Measurements from ENCODE around the gene SLC4A2. TPM values are rescaled to one million over a fixed set of nuclear protein-coding genes. Genes with fewer than 3 reads are reported as not detected.

Gene SLC4A2
- total RNA-seq, 5 donors from 2014 or later (not counting 1 experiment from before 2014, with no cell fraction given): 52.0 to 91.5 (median 74.4) TPM

GRCh38 chr7:151018421-151019129, 40.8 kb upstream of the SLC4A2 start:
- H3K27me3 ChIP-seq (replicated peaks in 1 of 2; ENCODE audit: control insufficient read depth in 2 of 2, extremely low read depth in 1 of 2, insufficient read depth in 2 of 2, low read length in 1 of 2): peaks cover 5 to 45% of the 10 kb centered on the region in 2 experiments
- no peaks in the 10 kb centered on the region for H3K36me3 ChIP-seq (ENCODE audit: control insufficient read depth in 2 of 2, extremely low read depth in 1 of 2, insufficient read depth in 1 of 2, low read length in 1 of 2)
- H3K4me3 ChIP-seq (ENCODE audit: control insufficient read depth in 1 of 2, extremely low read depth in 1 of 2, low read length in 1 of 2): peak overlapping the region; percentile 49 to 53
- Mint-ChIP-seq H3K36me3 (peaks cover 5% of the 10 kb centered on the region), H3K4me1 (peaks cover 50 to 60% (median 58%) of the 10 kb centered on the region in 3 donors), H3K27me3 (peaks cover 0 to 15% of the 10 kb centered on the region in 2 donors), H3K27ac (peak overlapping the region; percentile 63 to 98), H3K9me3 (no peaks in the 10 kb centered on the region), H3K4me3 (peak overlapping the region; percentile 77 to 84 (median 83))
- no peaks in the 10 kb centered on the region for H3K9me3 ChIP-seq
- WGBS (ENCODE audit: insufficient coverage): 2% methylated on average over 73 of the region's 82 CpGs
- ChIA-PET CTCF (interaction anchor here (0.5 to 3.8 kb wide), 17 partner anchors 8 to 605 kb away, joined by 3 to 19 read pairs (median 3); partner anchors contain the start of genes ABCB8 (in 1 of the 2) and FASTK (in 1 of the 2)), POLR2A (interaction anchor here in 1 of 2 donors (0.9 to 1.0 kb wide), 2 partner anchors 10 kb away, joined by 3 read pairs; partner anchors contain the start of gene ABCB8)
- peak in 19 of 35 experiments; percentile 20 to 68 (median 42) for DNase-seq
- peak; percentile 34 to 54 (median 44) for ATAC-seq (replicated peaks in 1 of 4)
- peaks cover 21 to 60% of the 10 kb centered on the region in 2 experiments for H3K4me1 ChIP-seq (ENCODE audit: control insufficient read depth in 1 of 2, extremely low read depth in 1 of 2, insufficient read depth in 2 of 2, low read length in 2 of 2)
- peak overlapping the region; percentile 41 for H3K27ac ChIP-seq (ENCODE audit: low read length)

GRCh38 chr7:151019130-151019447, 40.3 kb upstream of the SLC4A2 start:
- peak overlapping the region; percentile 7 to 53 for H3K4me3 ChIP-seq (ENCODE audit: control insufficient read depth in 1 of 2, extremely low read depth in 1 of 2, low read length in 1 of 2)
- CTCF ChIA-PET: interaction anchor here (0.6 to 3.8 kb wide), 10 partner anchors 8 to 154 kb away, joined by 3 to 19 read pairs (median 3); partner anchors contain the start of genes ABCB8 (in 1 of the 2) and FASTK (in 1 of the 2)
- H3K4me1 ChIP-seq (ENCODE audit: control insufficient read depth in 1 of 2, extremely low read depth in 1 of 2, insufficient read depth in 2 of 2, low read length in 2 of 2): peaks cover 20 to 54% of the 10 kb centered on the region in 2 experiments
- DNase-seq: no peak
- H3K36me3 Mint-ChIP-seq: peaks cover 5% of the 10 kb centered on the region
- peaks cover 45 to 57% (median 53%) of the 10 kb centered on the region in 3 donors for H3K4me1 Mint-ChIP-seq
- H3K36me3 ChIP-seq (ENCODE audit: control insufficient read depth in 2 of 2, extremely low read depth in 1 of 2, insufficient read depth in 1 of 2, low read length in 1 of 2): no peaks in the 10 kb centered on the region
- H3K9me3 Mint-ChIP-seq: no peaks in the 10 kb centered on the region
- POLR2A ChIA-PET: interaction anchor here in 1 of 2 donors (0.9 to 1.0 kb wide), 2 partner anchors 9 to 11 kb away, joined by 3 read pairs; partner anchors contain the start of gene ABCB8
- peak overlapping the region; percentile 41 to 84 (median 72) for H3K4me3 Mint-ChIP-seq
- H3K27me3 Mint-ChIP-seq: peaks cover 0 to 15% of the 10 kb centered on the region in 2 donors
- 34% methylated on average over 19 of the region's 20 CpGs for WGBS (ENCODE audit: insufficient coverage)
- H3K27ac ChIP-seq (ENCODE audit: low read length): no peak overlapping the region
- H3K27ac Mint-ChIP-seq: peak overlapping the region in 1 of 2 donors; percentile 45
- peaks cover 5 to 48% of the 10 kb centered on the region in 2 experiments for H3K27me3 ChIP-seq (replicated peaks in 1 of 2; ENCODE audit: control insufficient read depth in 2 of 2, extremely low read depth in 1 of 2, insufficient read depth in 2 of 2, low read length in 1 of 2)
- ATAC-seq (replicated peaks in 1 of 4): no peak
- no peaks in the 10 kb centered on the region for H3K9me3 ChIP-seq

GRCh38 chr7:151020231-151020630, 39.2 kb upstream of the SLC4A2 start:
- ChIA-PET POLR2A (no interaction called here), CTCF (interaction anchor here in 1 of 2 donors (0.7 kb wide), 1 partner anchor 12 kb away, joined by 3 read pairs; no protein-coding TSS in a partner anchor)
- Histone ChIP-seq H3K36me3 (ENCODE audit: control insufficient read depth in 2 of 2, extremely low read depth in 1 of 2, insufficient read depth in 1 of 2, low read length in 1 of 2) (no peaks in the 10 kb centered on the region), H3K9me3 (no peaks in the 10 kb centered on the region), H3K4me3 (ENCODE audit: control insufficient read depth in 1 of 2, extremely low read depth in 1 of 2, low read length in 1 of 2) (no peak overlapping the region), H3K4me1 (ENCODE audit: control insufficient read depth in 1 of 2, extremely low read depth in 1 of 2, insufficient read depth in 2 of 2, low read length in 2 of 2) (peaks cover 13 to 43% of the 10 kb centered on the region in 2 experiments), H3K27ac (ENCODE audit: low read length) (no peak overlapping the region), H3K27me3 (replicated peaks in 1 of 2; ENCODE audit: control insufficient read depth in 2 of 2, extremely low read depth in 1 of 2, insufficient read depth in 2 of 2, low read length in 1 of 2) (peaks cover 5 to 48% of the 10 kb centered on the region in 2 experiments)
- Mint-ChIP-seq H3K4me3 (peak overlapping the region in 1 of 3 donors; percentile 84), H3K36me3 (peaks cover 4% of the 10 kb centered on the region), H3K9me3 (no peaks in the 10 kb centered on the region), H3K27me3 (peaks cover 0 to 15% of the 10 kb centered on the region in 2 donors), H3K4me1 (peaks cover 34 to 46% (median 42%) of the 10 kb centered on the region in 3 donors), H3K27ac (peak overlapping the region in 1 of 2 donors; percentile 23)
- WGBS (ENCODE audit: insufficient coverage): no CpG with 5 or more reads among the region's 7 CpGs
- DNase-seq (no peak), ATAC-seq (replicated peaks in 1 of 4) (no peak)

GRCh38 chr7:151023232-151023631, 36.2 kb upstream of the SLC4A2 start:
- CTCF ChIA-PET: no interaction called here
- Histone ChIP-seq H3K27me3 (replicated peaks in 1 of 2; ENCODE audit: control insufficient read depth in 2 of 2, extremely low read depth in 1 of 2, insufficient read depth in 2 of 2, low read length in 1 of 2) (peaks cover 5 to 43% of the 10 kb centered on the region in 2 experiments), H3K9me3 (no peaks in the 10 kb centered on the region), H3K27ac (ENCODE audit: low read length) (no peak overlapping the region), H3K36me3 (ENCODE audit: control insufficient read depth in 2 of 2, extremely low read depth in 1 of 2, insufficient read depth in 1 of 2, low read length in 1 of 2) (no peaks in the 10 kb centered on the region), H3K4me1 (ENCODE audit: control insufficient read depth in 1 of 2, extremely low read depth in 1 of 2, insufficient read depth in 2 of 2, low read length in 2 of 2) (peaks cover 5 to 23% of the 10 kb centered on the region in 2 experiments), H3K4me3 (ENCODE audit: control insufficient read depth in 1 of 2, extremely low read depth in 1 of 2, low read length in 1 of 2) (no peak overlapping the region)
- Mint-ChIP-seq H3K4me3 (no peak overlapping the region), H3K36me3 (no peaks in the 10 kb centered on the region), H3K27me3 (peaks cover 0 to 14% of the 10 kb centered on the region in 2 donors), H3K27ac (no peak overlapping the region), H3K4me1 (peaks cover 19 to 27% (median 26%) of the 10 kb centered on the region in 3 donors), H3K9me3 (no peaks in the 10 kb centered on the region)
- WGBS (ENCODE audit: insufficient coverage): 84% methylated on average over 8 of the region's 10 CpGs
- POLR2A ChIA-PET: no interaction called here
- no peak for ATAC-seq (replicated peaks in 1 of 4)
- no peak for DNase-seq

- no peaks in the 10 kb centered on the region for H3K36me3 ChIP-seq (ENCODE audit: control insufficient read depth in 2 of 2, extremely low read depth in 1 of 2, insufficient read depth in 1 of 2, low read length in 1 of 2)
- peaks cover 5 to 33% of the 10 kb centered on the region in 2 experiments for H3K27me3 ChIP-seq (replicated peaks in 1 of 2; ENCODE audit: control insufficient read depth in 2 of 2, extremely low read depth in 1 of 2, insufficient read depth in 2 of 2, low read length in 1 of 2)
- Mint-ChIP-seq H3K36me3 (peaks cover 2% of the 10 kb centered on the region), H3K4me1 (peaks cover 19 to 27% (median 26%) of the 10 kb centered on the region in 3 donors), H3K27me3 (peaks cover 0 to 6% of the 10 kb centered on the region in 2 donors), H3K9me3 (no peaks in the 10 kb centered on the region), H3K4me3 (no peak within 1 kb of the TSS), H3K27ac (no peak within 1 kb of the TSS)
- DNase-seq (no peak), ATAC-seq (replicated peaks in 1 of 4) (no peak)
- ChIA-PET CTCF (interaction anchor here (0.6 kb wide), 4 partner anchors 9 to 1317 kb away, joined by 3 to 5 read pairs (median 4); no protein-coding TSS in a partner anchor), POLR2A (no interaction called here)
- WGBS (ENCODE audit: insufficient coverage): 74% methylated on average over 3 of the region's 4 CpGs
- H3K4me3 ChIP-seq (ENCODE audit: control insufficient read depth in 1 of 2, extremely low read depth in 1 of 2, low read length in 1 of 2): no peak within 1 kb of the TSS
- no peaks in the 10 kb centered on the region for H3K9me3 ChIP-seq
- peaks cover 9 to 21% of the 10 kb centered on the region in 2 experiments for H3K4me1 ChIP-seq (ENCODE audit: control insufficient read depth in 1 of 2, extremely low read depth in 1 of 2, insufficient read depth in 2 of 2, low read length in 2 of 2)
- H3K27ac ChIP-seq (ENCODE audit: low read length): no peak within 1 kb of the TSS
Measured at GRCh38 chr7:151024435-151025056, 34.8 kb upstream of the SLC4A2 start, which contains the start of gene ATG9B. TSS of gene ATG9B (minus strand) at chr7:151024494. CDS start at chr7:151024423, 71 bp downstream.
